SKM-1 (cell line): ENCODE data around the gene HSFX1.
"Not testable (repeated sequence)": the region's sequence is repeated elsewhere in the genome, so short reads cannot be mapped to it uniquely, and the experiment has no call there.

ENCODE experiments used
- DNase-seq: peaks from one replicate; lab custom pipeline; 2025; ENCODE audit not compliant: unreplicated experiment; lab: John Stamatoyannopoulos, UW

The HSFX1 gene, protein sequence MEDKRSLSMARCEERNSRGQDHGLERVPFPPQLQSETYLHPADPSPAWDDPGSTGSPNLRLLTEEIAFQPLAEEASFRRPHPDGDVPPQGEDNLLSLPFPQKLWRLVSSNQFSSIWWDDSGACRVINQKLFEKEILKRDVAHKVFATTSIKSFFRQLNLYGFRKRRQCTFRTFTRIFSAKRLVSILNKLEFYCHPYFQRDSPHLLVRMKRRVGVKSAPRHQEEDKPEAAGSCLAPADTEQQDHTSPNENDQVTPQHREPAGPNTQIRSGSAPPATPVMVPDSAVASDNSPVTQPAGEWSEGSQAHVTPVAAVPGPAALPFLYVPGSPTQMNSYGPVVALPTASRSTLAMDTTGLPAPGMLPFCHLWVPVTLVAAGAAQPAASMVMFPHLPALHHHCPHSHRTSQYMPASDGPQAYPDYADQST

GRCh38 chrX:149773768-149774167, at the start of gene HSFX1:
Gene HSFX1, plus strand, starts transcription at chrX:149774068. Its CDS starts 614 bp downstream, at chrX:149774682.
- not testable (repeated sequence) for DNase-seq

GRCh38 chrX:149727308-149727707, 46.6 kb upstream of the HSFX1 start:
- not testable (repeated sequence) for DNase-seq

- DNase-seq, result not testable (repeated sequence)
Measured at GRCh38 chrX:149742269-149742668, 31.6 kb upstream of the HSFX1 start.

DNA sequence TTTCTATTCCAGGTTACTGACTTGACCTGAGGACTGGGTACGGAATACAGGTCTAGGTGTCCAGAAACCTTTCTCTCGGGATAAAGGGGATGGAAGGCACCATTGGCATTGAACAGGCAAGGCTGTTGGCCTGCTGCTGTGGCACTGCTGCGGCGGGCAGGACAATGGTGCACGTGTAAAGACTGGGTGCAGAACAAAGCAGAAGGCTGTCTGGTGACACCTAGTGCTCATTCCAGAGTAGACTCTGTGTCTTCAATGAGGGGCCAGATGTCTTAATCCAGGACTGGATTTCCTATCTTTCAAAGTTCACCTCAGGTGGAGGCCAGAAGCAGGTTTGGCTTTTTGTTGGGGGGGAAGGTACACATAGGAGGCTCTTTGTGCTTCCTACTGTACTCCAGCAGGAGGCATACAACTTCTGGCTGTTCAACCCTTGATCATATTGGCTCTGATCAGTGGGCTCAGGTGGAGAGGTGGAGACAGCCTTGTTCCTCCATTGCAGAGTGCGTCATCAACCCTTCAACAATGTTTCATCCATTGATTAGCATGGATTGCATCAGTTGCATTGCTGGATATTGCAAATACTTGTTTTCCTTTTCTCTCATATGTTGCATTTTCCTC, 27.4 kb upstream of the HSFX1 start:
- DNase-seq, result not testable (repeated sequence)

DNA sequence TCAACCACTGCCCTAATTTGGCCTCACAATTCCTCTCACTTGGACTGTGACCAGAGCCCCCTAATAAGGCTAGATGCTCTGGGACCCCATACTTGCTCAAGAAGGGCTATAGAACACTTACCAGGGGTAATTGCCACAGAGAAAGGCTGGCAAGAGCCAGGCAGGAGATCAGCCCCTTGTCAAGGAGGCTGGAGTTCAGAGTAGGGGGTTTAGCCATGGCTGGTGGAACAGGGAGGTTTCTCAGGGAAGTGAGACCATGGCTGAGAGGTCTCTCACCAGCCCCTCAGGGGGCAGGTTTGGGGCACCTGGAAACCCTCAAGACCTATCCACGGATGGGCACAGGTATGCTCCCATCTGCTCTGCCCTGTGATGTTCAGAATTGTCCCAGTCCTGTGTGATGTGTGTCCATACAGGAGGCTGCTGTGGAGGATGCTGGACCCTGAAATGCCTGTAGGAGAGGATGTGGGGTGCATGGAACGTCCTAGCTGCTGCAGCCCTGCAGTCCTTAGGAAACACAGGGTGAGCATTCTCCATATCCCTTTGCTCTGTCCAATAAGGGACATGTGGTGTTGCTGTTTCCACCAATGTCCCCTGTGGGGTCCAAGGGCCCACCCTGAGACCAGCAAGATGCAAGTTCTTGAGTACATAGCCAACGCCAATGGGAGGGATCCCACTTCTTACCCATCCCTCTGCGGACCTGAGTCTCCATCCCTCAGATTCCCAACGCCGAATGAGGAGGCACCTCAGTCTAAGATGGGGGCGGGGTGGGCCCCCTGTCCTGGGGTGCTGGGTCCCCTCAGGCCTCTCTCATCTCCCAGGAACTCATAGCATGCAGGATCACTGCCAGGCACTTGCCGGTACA, 16.4 kb upstream of the HSFX1 start:
- DNase-seq, result no peak

- no peak for DNase-seq
Measured at GRCh38 chrX:149758068-149758714, 15.7 kb upstream of the HSFX1 start.

- DNase-seq, result not testable (repeated sequence)
Measured at GRCh38 chrX:149758715-149759078, 15.2 kb upstream of the HSFX1 start.

GRCh38 chrX:149759824-149760223, 14.0 kb upstream of the HSFX1 start:
- DNase-seq, result no peak

- DNase-seq, result no peak
Measured at GRCh38 chrX:149760965-149761364, 12.9 kb upstream of the HSFX1 start.

GRCh38 chrX:149761858-149762674, 11.8 kb upstream of the HSFX1 start:
- DNase-seq, result not testable (repeated sequence)

GRCh38 chrX:149762696-149763614, 10.9 kb upstream of the HSFX1 start:
- no peak for DNase-seq

GRCh38 chrX:149770344-149770743, 3.5 kb upstream of the HSFX1 start:
- not testable (repeated sequence) for DNase-seq

DNA sequence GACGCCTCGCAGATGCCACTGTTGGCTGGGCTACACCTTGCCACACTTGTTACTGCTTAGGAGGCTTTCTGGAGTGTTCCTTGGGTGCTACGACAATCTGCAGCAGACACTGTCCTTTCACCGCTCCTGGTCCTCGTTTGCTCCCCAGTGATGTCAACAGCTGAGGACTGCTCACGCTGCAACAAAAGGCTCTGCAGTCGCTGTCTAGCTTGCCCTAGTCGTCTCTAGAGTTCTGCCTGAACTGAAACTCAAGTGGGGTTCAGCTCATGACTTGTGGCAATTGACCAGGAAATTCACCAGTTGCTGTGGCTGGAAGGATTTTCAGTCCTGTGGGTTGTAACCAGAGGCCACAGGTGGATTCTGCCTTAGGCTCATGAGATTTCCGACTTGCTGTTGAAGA, 842 bp upstream of the HSFX1 start:
- DNase-seq, result not testable (repeated sequence)

DNA sequence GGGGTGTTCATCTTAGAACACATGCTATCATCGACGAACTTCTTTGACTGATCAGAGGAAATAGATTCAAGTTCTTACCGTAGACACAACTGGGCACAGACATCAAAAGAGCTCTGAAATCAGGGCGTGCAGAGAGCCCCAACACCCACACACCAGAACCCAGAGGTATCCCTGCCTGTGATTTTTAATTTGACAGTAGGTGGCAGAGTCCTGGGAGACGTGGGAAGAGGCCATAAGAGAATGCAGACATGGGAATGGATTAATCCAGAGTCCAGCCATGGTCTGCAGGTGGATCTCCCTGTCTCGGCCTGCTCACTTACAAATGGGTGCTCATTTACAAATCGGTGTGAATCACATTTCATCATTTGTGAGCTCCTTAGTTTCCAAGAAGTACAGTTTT, 4.1 kb downstream of the HSFX1 start:
- DNase-seq, result not testable (repeated sequence)

DNA sequence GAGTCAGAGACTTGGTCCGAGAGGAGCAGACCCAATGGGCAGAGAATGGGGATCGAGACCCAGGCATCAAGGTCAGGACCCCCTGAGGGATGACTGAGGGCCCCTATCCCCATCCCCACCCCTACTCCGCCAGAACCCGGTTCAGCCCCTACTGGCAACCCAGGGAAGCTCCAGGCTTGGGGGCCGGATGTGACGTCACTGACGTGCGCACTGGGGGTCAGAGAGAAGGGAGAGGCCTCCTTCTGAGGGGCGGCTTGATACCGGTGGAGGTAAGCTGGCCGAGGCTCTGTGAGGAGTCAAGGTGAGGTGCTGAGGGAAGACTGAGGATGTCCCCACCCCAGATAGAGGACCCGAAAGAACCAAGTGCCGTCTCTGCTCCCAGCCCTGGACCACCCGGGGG, 7.9 kb downstream of the HSFX1 start, which contains the start of gene MAGEA9:
Gene MAGEA9, plus strand, starts transcription at position 204 of the 400 bp plus-strand sequence. CDS start 4,281 bp downstream, outside the sequence.
- not testable (repeated sequence) for DNase-seq

GRCh38 chrX:149795531-149795930, 21.7 kb downstream of the HSFX1 start:
- DNase-seq, result not testable (repeated sequence)

DNA sequence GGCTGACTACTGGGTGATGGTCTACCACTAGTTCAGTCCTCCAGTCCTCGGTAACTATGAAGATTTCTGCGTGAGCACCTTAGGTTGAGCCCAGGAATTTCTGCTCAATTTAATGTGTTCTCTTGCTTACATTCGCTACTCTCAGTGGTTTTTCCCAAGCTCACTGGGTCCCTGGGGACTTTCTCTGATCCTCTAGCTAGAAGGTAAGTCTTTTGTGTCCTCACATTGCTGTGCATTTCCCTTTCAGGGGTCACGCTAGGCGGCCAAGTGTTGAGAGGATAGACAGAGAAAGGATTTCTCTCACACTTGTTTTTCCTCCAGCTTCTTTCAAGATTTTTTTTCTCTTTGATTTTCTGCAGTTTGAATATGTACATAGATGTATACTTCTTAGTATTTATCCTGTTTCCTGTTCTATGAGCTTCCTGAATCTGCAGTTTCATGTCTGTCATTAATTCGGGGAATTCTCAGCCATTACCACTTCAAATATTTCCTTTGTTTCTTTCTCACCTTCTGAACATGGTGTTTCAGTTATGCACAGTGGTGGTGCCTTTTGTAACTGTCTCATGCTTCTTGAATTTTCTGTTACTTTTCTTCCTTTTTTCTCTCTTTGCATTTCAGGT, 25.3 kb downstream of the HSFX1 start:
- no peak for DNase-seq

- DNase-seq, result no peak
Measured at GRCh38 chrX:149799938-149800337, 26.1 kb downstream of the HSFX1 start.
